Activated CD4-positive, CD25-positive, alpha-beta regulatory T cell treated with anti-CD3 and anti-CD28 coated beads, Interleukin-2, amount 50 U/mL, for 72 hours (primary cell): ENCODE measurements around the gene TPCN1.

Experiments
- DNase-seq: peaks from one replicate; pipeline ENCODE4 v3.0.0; 2021

TPCN1 gene

GRCh38 chr12:113290506-113290905, 69.2 kb downstream of the TPCN1 start:
- DNase-seq = no peak

DNA sequence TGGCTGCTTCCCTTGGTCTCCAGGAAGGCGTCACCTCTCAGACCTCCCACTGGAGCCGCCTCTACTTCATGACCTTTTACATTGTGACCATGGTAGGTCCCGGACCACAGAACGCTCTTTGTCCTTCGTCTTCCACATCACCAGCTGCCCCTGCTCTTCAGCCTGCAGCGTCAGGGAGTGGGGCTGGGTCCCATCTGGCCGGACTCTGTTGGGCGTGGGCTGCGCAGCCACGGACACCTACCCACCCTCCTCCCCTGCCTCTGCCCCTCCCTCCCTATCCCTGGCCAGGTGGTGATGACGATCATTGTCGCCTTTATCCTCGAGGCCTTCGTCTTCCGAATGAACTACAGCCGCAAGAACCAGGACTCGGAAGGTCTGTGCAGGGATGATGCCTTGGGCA, 70.3 kb downstream of the TPCN1 start:
- DNase-seq = no peak

- DNase-seq = no peak
These were observed 70.8 kb downstream of the TPCN1 start for GRCh38 chr12:113292091-113292490.

DNA sequence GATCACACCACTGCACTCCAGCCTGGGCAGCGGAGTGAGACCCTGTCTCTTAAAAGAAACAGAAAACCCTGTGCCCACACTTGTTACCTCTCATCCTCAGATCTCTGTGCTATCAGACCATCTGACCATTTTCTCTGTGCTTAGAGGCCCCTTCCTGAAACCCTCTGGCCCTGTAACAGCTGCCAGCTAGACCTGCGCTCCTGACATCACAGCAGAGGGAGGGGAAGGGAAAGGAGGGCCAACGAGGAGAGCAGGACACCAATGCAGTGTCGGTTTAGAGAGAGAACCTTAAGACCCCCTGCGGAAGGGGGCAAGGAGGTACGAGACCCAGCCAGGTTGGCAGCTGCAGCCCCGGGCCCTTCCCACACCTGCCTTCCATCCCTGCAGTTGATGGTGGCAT, 71.3 kb downstream of the TPCN1 start:
- no peak for DNase-seq

GRCh38 chr12:113293100-113293499, 71.8 kb downstream of the TPCN1 start:
- DNase-seq = no peak

GRCh38 chr12:113295886-113296556, 74.8 kb downstream of the TPCN1 start:
- no peak for DNase-seq

DNA sequence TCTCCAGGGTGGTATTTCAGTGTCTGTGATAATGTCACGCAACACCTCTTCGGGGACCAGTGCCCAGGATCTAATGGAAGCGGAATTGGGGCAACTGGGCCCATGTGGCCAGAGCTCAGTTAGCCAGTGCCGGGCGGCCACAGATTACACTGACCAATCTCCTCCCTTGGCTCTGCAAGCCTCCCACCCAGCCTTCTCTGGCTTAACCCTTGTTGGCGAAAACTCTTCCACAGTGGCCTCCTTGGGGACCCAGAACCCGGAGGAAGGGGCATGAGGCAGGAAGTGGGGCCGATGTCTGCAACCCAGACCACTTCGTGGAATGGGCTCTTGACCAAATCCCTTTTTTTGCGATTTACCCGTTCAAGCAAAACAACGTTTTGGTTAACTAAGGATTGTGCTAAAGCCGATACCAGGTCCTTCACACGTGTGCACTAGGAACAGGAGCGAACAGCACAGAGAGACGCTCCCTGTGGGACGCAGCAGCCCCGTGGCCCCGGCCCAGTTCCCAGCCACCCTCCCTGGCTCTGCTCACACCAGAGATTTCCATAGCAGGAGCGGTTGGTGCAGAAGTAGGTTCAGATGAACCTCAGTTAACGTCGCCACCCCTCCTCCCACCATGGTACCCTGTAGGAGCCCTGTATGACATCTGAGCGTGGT, 75.4 kb downstream of the TPCN1 start:
- DNase-seq = no peak

DNA sequence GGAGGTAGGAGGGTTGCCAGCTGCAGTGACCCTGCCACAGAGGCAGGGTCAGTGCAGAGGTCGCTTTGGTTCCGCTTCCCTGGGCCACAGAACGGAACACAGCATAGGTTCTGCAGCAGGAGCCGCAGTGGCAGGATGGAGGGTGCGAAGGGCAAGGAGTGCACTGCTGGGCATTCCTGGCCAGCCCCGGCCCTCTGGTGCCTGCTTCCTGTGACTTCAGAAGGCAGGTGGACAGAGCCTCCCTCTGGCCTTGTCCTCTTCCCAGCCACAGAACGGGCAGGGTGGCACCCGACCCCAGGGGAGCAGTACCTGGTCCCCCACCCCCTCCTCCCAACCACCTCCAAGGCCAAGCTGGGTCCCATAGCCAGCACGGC, 75.9 kb downstream of the TPCN1 start:
- no peak for DNase-seq

DNA sequence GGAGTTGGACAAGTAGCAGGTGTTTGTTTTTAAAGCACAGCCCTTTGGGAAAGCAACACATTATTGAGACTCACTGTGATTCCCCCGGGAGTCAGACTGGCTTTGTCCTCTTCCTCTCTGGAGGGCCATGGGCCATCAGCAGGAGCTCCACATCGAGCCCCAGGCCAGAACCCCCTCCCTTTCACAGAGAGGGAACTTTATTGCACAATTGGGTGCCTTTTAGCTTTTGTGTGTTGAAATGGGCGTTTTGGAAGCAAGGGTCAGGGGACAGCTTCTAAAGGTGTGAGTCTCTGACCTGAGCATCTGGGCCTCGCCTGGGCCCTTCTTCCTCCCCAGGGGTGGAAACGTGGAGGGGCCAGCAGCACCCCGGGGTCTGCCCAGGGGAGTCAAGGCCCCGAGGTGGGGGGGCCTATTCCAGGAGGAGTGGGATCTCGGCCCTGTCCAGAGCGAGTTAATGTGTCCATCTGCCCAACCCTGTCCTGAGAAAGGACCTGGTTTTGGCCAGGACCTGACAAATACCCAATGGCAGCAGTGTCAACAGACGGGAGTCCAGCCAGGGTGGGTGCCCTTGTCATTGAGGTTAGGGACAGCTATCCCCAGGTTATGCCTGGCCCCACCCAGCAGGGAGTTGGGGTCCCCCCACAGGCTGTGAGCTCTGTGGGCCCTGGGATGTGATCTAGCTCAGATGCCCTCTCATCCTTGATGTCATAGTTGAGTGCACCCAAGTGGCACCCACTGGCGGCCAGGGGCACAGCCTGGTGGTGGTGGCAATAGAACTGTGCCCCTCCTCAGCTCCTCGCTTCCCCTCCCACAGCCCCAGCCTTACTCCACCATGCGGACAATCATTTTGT, 76.6 kb downstream of the TPCN1 start:
- DNase-seq = no peak

DNA sequence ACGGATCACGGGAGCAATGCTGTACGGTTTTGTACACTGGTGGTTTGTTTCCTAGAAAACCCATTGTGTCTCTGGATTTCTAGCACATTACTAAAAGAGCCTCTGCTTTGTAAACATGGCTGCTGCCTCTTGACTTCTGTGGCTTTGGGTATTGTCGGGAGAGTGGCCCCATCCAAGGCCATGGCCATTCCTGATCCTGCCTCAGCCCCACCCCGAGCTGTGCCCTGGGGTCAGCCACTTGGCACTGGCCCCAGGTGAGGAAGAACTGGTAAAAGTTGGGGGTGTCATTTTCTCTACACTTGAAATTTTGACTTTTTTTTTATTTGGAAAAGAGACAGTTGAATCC, 77.2 kb downstream of the TPCN1 start:
- no peak for DNase-seq

GRCh38 chr12:113298861-113299545, 77.7 kb downstream of the TPCN1 start:
- no peak for DNase-seq

GRCh38 chr12:113299619-113300237, 78.5 kb downstream of the TPCN1 start:
- no peak for DNase-seq

DNA sequence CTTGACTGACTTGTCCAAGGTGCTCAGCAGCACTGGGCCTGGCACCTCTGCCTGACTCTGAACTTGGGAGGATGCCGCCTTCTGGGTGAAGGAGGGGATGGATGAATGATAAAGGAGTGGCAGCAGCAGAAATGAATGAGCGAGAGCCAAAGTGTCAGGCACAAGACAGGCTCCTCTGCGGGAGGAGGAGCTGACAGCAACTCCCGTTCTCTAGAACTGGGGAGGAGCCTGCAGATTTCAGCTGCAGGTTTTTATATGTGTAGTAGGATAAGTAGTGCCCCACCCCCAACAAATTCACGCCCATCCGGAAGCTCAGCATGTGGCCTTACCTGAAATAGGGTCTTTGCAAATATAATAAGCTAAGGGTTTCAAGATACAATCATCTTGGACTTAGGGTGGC, 80.5 kb downstream of the TPCN1 start:
- no peak for DNase-seq

- DNase-seq = no peak
These were observed 81.2 kb downstream of the TPCN1 start for GRCh38 chr12:113302466-113302865.

DNA sequence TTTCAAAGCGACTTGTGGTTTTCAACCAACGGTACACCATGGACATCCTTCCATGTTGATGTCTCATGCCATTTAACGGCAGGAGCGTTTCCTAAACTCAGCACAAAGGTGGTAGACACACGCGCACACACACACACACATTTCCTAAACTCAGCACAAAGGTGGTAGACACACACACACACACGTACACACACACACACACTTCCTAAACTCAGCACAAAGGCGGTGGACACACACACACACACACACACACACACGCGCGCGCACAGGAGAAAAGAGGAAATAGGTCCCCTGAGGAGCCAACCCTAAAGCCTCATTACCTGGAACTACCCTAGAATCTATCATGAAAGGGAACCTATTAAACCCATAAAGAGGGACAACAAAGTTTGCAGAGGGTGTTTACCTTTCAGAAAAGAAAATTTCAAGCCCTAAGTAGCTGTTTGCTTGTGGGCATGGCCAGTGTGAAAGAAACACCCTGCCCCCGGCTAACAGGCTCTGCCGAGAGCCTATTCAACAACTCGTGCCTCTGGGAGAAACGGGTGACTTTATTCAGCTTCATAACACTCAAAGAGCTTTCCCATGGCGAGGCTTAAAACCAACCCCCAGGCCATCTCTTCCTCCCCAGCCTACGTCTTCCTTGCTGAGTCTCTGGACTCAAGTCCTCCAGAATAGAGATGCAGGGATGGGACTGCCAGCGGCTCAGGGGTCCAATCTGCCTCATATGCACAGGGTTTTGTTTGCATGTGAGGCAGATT, 81.8 kb downstream of the TPCN1 start:
- DNase-seq = no peak

DNA sequence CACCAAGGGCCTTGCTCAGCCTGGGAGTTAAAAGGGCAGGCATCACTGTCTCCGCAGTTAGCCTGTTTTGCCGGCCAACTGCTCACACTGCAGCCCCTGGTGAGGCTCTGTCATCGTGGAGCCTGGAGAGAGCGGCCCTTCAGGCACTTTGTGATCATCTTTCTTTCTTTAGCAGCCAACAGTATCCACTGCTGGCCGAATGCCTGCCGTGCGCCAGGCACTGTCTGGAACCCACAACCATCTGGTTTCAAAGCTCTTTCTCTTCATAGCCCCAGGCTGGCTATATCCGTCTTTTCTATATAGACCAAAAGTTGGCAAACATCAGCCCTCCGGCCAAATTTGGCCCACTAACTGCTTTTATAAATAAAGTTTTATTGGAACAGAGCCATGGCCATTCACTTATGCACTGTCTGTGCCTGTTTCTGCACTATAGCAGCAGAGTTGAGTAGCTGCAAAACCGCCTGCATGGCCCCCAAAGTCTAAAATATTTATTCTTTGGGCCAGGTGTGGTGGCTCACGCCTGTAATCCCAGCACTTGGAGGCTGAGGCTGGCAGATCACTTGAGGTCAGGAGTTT, 84.1 kb downstream of the TPCN1 start:
- DNase-seq = no peak

DNA sequence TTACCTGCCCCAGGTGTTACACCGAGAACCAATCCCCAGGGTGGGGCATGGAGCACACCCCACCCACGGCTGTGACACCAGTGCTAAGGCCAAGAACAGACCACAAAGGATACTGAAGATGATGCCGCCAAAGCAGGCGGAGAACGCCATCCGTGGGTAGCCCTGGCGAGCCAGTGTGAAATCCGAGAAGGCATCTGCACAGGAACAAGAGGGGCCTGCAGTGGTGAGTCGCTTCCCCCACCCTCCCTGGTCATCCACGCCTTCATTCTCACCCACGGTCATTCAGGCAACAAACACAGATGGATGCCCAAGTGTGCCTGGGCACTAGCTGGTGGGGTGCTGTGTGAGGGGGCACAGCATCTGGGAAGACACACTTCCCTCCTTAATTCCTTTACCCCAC, 85.1 kb downstream of the TPCN1 start:
- no peak for DNase-seq

DNA sequence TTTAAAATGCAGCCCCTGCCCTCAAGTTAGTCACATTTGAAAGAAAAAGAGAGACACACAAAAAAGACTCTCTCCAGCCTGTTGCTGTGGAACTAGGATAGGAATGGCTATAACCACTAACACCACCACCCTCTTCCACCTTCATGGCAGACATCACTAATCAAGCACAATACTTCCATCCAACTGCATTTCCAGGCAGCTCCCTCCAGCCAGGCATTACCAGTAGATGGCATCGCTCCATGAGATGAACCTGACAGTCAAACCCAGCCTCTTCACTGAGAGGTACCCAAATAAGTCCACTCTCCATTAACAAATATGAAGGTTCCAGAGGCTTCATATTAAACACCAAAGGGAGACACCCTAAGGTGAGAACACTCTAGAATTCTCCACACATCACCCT, 89.2 kb downstream of the TPCN1 start:
- DNase-seq = no peak

DNA sequence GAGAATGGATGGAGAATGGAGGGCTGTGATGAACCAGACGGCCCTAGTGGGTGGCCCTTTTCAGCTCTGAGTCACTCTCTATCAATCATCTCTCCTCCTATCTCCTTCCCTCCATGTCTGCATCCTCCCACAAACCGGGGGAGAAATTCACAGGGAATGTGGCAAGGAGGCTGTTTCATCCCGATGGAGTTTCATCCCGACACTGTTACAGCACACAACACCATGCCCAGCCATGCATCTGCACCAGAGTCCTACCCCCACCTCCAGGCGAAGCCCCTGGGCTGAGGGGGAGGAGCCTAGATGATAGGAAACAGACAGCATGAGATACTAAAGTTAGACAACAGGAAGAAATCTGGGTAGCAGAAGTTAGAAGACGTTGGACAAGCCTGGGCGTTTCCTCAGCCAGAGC, 92.9 kb downstream of the TPCN1 start:
- DNase-seq = no peak

- DNase-seq = no peak
These were observed 94.1 kb downstream of the TPCN1 start for GRCh38 chr12:113315358-113315757.

DNA sequence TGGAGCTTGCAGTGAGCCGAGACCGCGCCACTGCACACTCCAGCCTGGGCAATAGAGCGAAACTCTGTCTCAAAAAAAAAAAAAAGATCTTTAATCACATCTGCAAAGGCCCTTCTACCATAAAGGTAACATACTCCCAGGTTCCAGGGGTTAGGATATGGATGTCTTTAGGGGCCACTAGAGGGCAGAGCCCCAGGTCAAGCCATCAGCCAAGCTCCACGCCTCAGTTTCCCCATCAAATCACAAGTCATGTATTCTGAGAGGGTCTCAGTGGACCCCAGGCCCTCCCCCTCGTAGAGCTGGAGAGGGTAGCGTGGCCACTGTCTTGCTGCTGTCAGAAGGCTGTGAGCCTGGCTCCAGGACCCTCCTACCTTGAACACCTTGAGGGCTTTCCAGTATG, 94.9 kb downstream of the TPCN1 start:
- DNase-seq = no peak

DNA sequence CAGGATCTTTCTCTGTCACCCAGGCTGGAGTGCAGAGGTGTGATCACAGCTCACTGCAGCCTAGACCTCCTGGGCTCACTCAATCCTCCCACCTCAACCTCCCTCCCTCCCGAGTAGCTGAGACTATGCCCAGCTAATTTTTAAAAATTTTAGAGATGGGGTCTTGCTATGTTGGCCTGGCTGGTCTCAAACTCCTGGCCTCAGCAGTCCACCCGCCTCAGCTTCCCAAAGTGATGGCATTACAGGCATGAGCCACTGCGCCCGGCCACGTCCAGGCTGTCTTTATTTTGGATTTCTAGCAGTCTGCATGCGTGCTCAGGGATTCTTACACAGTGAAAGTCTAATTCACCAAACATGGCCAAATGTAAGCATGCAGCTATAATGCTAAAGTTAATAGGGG, 95.9 kb downstream of the TPCN1 start:
- DNase-seq = no peak
